AG09309 (cell line): ENCODE data around the gene P3H1.

ENCODE experiments used
- DNase-seq: peaks from one replicate; pipeline ENCODE4 v3.0.0-alpha.2; 2010; ENCODE audit warnings: low read depth
- H3K4me3 ChIP-seq: 2 replicates; pipeline ENCODE4 v1.5.1; 2011; ENCODE audit warnings: mild to moderate bottlenecking, low read depth, low read length, moderate library complexity; ENCODE audit not compliant: control insufficient read depth
- CTCF ChIP-seq: IDR thresholded peaks from 2 replicates; pipeline ENCODE4 v1.5.1; 2011; ENCODE audit warnings: mild to moderate bottlenecking, low read depth, low read length, inconsistent platforms; ENCODE audit not compliant: insufficient read depth, control insufficient read depth; ENCODE audit errors: missing control alignments

The P3H1 gene

GRCh38 chr1:42741706-42742105, 25.1 kb downstream of the P3H1 start:
- no peak for DNase-seq
- no peak for TF ChIP-seq CTCF

GRCh38 chr1:42740851-42741580, 25.8 kb downstream of the P3H1 start:
- no peak overlapping the region for H3K4me3 ChIP-seq
- TF ChIP-seq CTCF: no peak
- no peak for DNase-seq

More at GRCh38 chr1:42741706-42742105, 25.1 kb downstream of the P3H1 start:
- H3K4me3 ChIP-seq: no peak overlapping the region

GRCh38 chr1:42739753-42740700, 26.8 kb downstream of the P3H1 start, which contains the start of gene CLDN19:
Gene CLDN19 (minus strand): TSS chr1:42740236. CDS start chr1:42740063, 173 bp downstream.
- no peak for TF ChIP-seq CTCF
- no peak within 1 kb of the TSS for H3K4me3 ChIP-seq
- DNase-seq: no peak

- no peak overlapping the region for H3K4me3 ChIP-seq
- no peak for TF ChIP-seq CTCF
- DNase-seq: no peak
Observed at GRCh38 chr1:42738678-42739226, 28.1 kb downstream of the P3H1 start.

GRCh38 chr1:42737986-42738677, 28.7 kb downstream of the P3H1 start:
- DNase-seq: no peak
- no peak overlapping the region for H3K4me3 ChIP-seq
- TF ChIP-seq CTCF: no peak

GRCh38 chr1:42737257-42737656, 29.6 kb downstream of the P3H1 start:
- no peak for DNase-seq
- H3K4me3 ChIP-seq: no peak overlapping the region
- TF ChIP-seq CTCF: no peak
